D721Med (cell line): ENCODE data around the gene AKAP17A.
"Not testable (repeated sequence)": the region's sequence is repeated elsewhere in the genome, so short reads cannot be mapped to it uniquely, and the experiment has no call there.

Experiments used
- DNase-seq: peaks from one replicate; pipeline ENCODE4 v3.0.0; 2011; ENCODE audit warnings: low spot score; ENCODE audit not compliant: insufficient read length
- FAIRE-seq: peaks from 2 replicates; lab custom pipeline; 2011; peaks lifted over from hg19 to GRCh38; lab: Jason Lieb, UNC
- CTCF ChIP-seq: IDR thresholded peaks from 2 replicates; pipeline ENCODE4 v1.5.1; 2012; ENCODE audit warnings: mild to moderate bottlenecking, control low read depth; ENCODE audit not compliant: insufficient read depth; ENCODE audit errors: missing control alignments

The AKAP17A gene

GRCh38 chrX:1610736-1611135 lies 19.3 kb downstream of the AKAP17A start:
- DNase-seq (no peak), FAIRE-seq (no peak)
- TF ChIP-seq CTCF, result no peak

- FAIRE-seq, result no peak
- DNase-seq, result peak; percentile 38
- no peak for TF ChIP-seq CTCF
Measured at GRCh38 chrX:1612641-1613286, 21.4 kb downstream of the AKAP17A start.

GRCh38 chrX:1614927-1615326 lies 23.5 kb downstream of the AKAP17A start, which contains the start of gene ASMT:
Gene ASMT, plus strand, starts transcription at chrX:1615059. Its CDS starts 141 bp downstream, at chrX:1615200.
- FAIRE-seq (no peak), DNase-seq (no peak)
- no peak for TF ChIP-seq CTCF

- DNase-seq, result peak; percentile 35
- no peak for FAIRE-seq
- no peak for TF ChIP-seq CTCF
Measured at GRCh38 chrX:1618689-1619088, 27.3 kb downstream of the AKAP17A start.

GRCh38 chrX:1623691-1624090 lies 32.3 kb downstream of the AKAP17A start:
- no peak for TF ChIP-seq CTCF
- no peak for FAIRE-seq
- DNase-seq, result no peak

- FAIRE-seq, result not testable (repeated sequence)
Measured at GRCh38 chrX:1624158-1624860, 32.9 kb downstream of the AKAP17A start.

GRCh38 chrX:1624861-1625215 lies 33.4 kb downstream of the AKAP17A start:
- FAIRE-seq, result not testable (repeated sequence)

More at GRCh38 chrX:1624158-1624860, 32.9 kb downstream of the AKAP17A start:
- not testable (repeated sequence) for DNase-seq

GRCh38 chrX:1629244-1629643 lies 37.8 kb downstream of the AKAP17A start:
- TF ChIP-seq CTCF, result no peak
- no peak for FAIRE-seq

More at GRCh38 chrX:1624861-1625215, 33.4 kb downstream of the AKAP17A start:
- not testable (repeated sequence) for DNase-seq

More at GRCh38 chrX:1629244-1629643, 37.8 kb downstream of the AKAP17A start:
- DNase-seq, result no peak
